Measurements from ENCODE around the gene PPT2. TPM values are rescaled to one million over a fixed set of nuclear protein-coding genes. Genes with fewer than 3 reads are reported as not detected.

Gene PPT2
- total and polyA plus RNA-seq, 2 of the 13 experiments (the other 11 are each of a cell fraction or from before 2014, with no cell fraction given): 39.2 to 61.8 TPM

DNA sequence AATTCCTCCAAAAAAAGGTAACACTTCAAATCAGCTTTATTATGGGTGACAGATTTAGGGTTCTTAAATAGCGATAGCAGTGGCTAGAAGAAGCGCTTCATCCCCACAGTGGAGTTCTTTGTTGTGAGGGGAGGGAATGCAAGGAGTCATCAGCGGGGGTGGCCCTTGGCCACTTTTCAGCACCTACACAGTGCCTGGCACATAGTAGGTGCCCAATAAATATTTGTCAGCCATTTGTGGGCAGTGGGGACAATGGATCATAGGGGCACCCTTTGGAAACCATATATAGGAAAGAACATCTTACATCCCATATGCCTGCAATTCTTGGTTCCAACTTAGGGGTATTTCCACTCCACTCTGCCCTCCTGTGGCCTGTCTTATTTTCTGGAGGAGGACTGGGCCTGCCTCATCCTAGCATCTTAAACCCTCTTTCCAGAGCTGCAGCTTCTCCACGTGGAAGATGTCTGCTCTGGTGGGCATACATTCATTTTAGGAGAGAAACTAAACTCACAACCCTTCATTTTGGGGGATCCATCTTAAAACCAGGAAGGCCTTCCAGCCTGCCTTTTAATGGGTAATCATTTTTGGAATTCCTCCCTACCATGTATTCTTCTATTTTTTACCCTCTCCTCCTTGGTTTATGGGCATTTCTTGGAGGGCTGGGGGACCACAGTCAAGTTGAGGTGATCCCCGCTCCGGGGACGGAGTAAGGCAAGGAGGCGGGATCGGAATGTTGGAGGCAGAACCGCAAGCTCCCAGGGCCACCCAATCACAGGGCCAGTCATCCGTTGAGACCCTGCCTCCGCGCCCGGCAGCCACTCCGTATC lies 41.1 kb downstream of the PPT2 start (continued):
- no peak for TF ChIP-seq ZNF17 (CRISPR knock-in tag; IDR thresholded peaks at IDR 0.05)
- no peak; the same call in 1 of the 2 replicates for TF ChIP-seq CREM (IDR thresholded peaks at IDR 0.05)
- no peak for TF ChIP-seq CREM (CRISPR knock-in tag; IDR thresholded peaks at IDR 0.05)
- no peak for TF ChIP-seq KDM3A (CRISPR knock-in tag; IDR thresholded peaks at IDR 0.05; ENCODE audit: low read depth)
- TF ChIP-seq GTF2F1 (IDR thresholded peaks at IDR 0.05; ENCODE audit: low read length): 0 out of 2 replicates have a peak, but pooled peaks have one; percentile 10
- no peak for TF ChIP-seq ZSCAN30 (CRISPR knock-in tag; IDR thresholded peaks at IDR 0.05)
- no peak for TF ChIP-seq THAP8 (CRISPR knock-in tag; IDR thresholded peaks at IDR 0.05; ENCODE audit: borderline replicate concordance)
- no peak for TF ChIP-seq ZNF879 (CRISPR knock-in tag; IDR thresholded peaks at IDR 0.05)
- TF ChIP-seq ZNF484 (CRISPR knock-in tag; IDR thresholded peaks at IDR 0.05; ENCODE audit: borderline replicate concordance, low read depth): no peak
- TF ChIP-seq ZNF777 (CRISPR knock-in tag; IDR thresholded peaks at IDR 0.05): no peak
- no peak for TF ChIP-seq ZNF234 (CRISPR knock-in tag; conservative IDR thresholded peaks at IDR 0.05)
- TF ChIP-seq ZFP37 (CRISPR knock-in tag; IDR thresholded peaks at IDR 0.05; ENCODE audit: borderline replicate concordance): no peak
- no peak for TF ChIP-seq ARID3A (IDR thresholded peaks at IDR 0.05; ENCODE audit: low read depth, low read length)
- peak; percentile 63 for TF ChIP-seq CTCF (CRISPR knock-in tag; IDR thresholded peaks at IDR 0.05)
- TF ChIP-seq ELF4 (CRISPR knock-in tag; IDR thresholded peaks at IDR 0.05; ENCODE audit: borderline replicate concordance): no peak
- no peak for TF ChIP-seq ZMYM2 (CRISPR knock-in tag; IDR thresholded peaks at IDR 0.05)
- TF ChIP-seq ZNF343 (CRISPR knock-in tag; IDR thresholded peaks at IDR 0.05): no peak
- TF ChIP-seq ZNF761 (CRISPR knock-in tag; conservative IDR thresholded peaks at IDR 0.05): no peak
- no peak for TF ChIP-seq ZNF160 (CRISPR knock-in tag; IDR thresholded peaks at IDR 0.05)
- TF ChIP-seq FUBP1 (CRISPR knock-in tag; IDR thresholded peaks at IDR 0.05; ENCODE audit: borderline replicate concordance): 0 out of 2 replicates have a peak, but pooled peaks have one; percentile 66
